Stimulated activated CD8-positive, alpha-beta memory T cell treated with anti-CD3 and anti-CD28 coated beads, Interleukin-15, amount 100 ng/mL, for 4 hours (primary cell): ENCODE results near the gene ZNF391.
"Not testable (repeated sequence)": the region's sequence is repeated elsewhere in the genome, so short reads cannot be mapped to it uniquely, and the experiment has no call there.

Source experiments
- DNase-seq, 2 donors: peaks; one replicate each; pipeline ENCODE4 v3.0.0-alpha.2; 2020; ENCODE audit warnings: low read depth in 2 of 2

ZNF391 gene

DNA sequence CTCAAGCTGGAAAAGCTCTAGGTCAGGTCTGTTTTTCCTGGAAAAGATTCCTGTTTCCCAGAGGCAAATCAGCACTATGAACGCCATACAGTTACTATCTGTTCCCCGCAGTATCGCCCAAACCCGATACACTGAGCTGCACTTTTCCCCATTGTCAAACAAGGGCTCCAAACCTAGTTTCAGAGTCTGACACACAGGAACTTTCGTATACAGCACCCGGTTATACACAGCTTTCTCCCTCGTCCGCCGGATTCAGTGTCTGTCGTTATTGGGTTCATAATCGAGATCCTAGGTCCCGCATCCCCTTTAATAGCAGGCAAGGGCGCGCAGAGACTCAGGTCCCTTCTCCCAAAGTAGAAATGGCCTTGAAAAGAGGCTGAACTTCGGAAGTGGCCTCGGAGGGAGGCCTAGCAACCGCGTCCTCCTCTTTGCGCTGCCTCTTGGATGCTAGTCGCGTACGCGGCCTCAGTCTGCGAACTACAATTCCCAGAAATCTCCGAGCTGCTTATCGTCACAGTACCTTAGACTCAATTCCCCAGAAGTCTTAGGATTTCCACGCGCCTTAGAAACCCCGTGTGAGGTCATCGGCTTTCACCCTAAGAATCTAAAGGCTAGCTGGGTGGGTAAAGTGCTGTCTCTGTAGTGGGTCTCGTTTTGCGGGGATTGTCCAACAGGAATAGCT, 34.2 kb downstream of the ZNF391 start:
- no peak for DNase-seq

GRCh38 chr6:27424851-27425250, 36.3 kb downstream of the ZNF391 start:
- DNase-seq, result not testable (repeated sequence)

- no peak for DNase-seq
Measured at GRCh38 chr6:27426045-27426620, 37.6 kb downstream of the ZNF391 start.

- no peak for DNase-seq
Measured at GRCh38 chr6:27428502-27428901, 39.9 kb downstream of the ZNF391 start.

- no peak for DNase-seq
Measured at GRCh38 chr6:27428966-27429365, 40.4 kb downstream of the ZNF391 start.

GRCh38 chr6:27433714-27434113, 45.2 kb downstream of the ZNF391 start:
- no peak for DNase-seq

GRCh38 chr6:27439371-27439770, 50.8 kb downstream of the ZNF391 start:
- no peak for DNase-seq

- no peak for DNase-seq
Measured at GRCh38 chr6:27441001-27441400, 52.4 kb downstream of the ZNF391 start.

GRCh38 chr6:27442932-27443331, 54.4 kb downstream of the ZNF391 start:
- no peak for DNase-seq

- no peak for DNase-seq
Measured at GRCh38 chr6:27448456-27448855, 59.9 kb downstream of the ZNF391 start.

DNA sequence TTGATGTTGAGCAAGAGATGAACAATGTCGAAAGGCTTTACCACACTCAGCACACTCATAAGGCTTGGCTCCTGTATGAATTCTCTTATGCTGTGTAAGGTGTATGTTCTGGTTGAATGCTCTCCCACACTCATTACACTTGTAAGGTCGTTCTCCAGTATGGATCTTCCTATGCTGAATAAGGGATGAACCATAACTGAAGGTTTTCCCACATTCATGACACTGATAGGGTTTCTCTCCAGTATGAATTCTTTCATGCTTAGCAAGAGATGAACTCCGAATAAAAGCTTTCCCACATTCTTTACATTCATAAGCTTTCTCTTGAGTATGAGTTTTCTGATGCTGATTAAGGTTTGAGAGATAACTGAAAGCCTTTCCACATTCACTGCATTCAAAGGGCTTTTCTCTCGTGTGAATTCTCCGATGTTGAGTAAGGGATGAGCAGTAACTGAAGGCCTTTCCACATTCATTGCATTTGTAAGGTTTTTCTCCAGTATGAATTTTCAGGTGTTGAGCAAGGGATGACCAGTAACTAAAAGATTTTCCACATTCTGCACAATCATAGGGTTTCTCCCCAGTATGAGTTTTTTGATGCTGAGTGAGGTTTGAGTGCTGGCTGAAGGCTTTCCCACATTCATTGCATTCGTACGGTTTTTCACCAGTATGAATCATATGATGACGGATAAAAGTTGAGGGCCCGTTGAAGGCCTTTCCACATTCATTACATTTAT, 63.3 kb downstream of the ZNF391 start:
- no peak for DNase-seq

- DNase-seq, result no peak
Measured at GRCh38 chr6:27452496-27452897, 63.9 kb downstream of the ZNF391 start.
